IPS-NIHi11 (cell line): ENCODE results near the gene IKBKE.
A peak's percentile ranks its signal among the peaks of the same experiment; 100 is the strongest.

Source experiments
- DNase-seq: peaks from one replicate; pipeline ENCODE4 v3.0.0; 2012; ENCODE audit warnings: mixed read lengths, low spot score

Gene IKBKE

GRCh38 chr1:206455289-206455665 lies 15.0 kb upstream of the IKBKE start:
- no peak for DNase-seq

GRCh38 chr1:206455666-206456344 lies 14.5 kb upstream of the IKBKE start:
- no peak for DNase-seq

GRCh38 chr1:206456577-206457370 lies 13.5 kb upstream of the IKBKE start:
- DNase-seq = no peak

GRCh38 chr1:206457408-206458120 lies 12.7 kb upstream of the IKBKE start:
- no peak for DNase-seq

- no peak for DNase-seq
These were observed 10.6 kb upstream of the IKBKE start for GRCh38 chr1:206459703-206460102.

GRCh38 chr1:206460836-206461426 lies 9.3 kb upstream of the IKBKE start:
- no peak for DNase-seq

- DNase-seq = peak; percentile 77
These were observed 8.4 kb upstream of the IKBKE start for GRCh38 chr1:206461602-206462455.

- no peak for DNase-seq
These were observed 7.1 kb upstream of the IKBKE start for GRCh38 chr1:206463137-206463536.

- no peak for DNase-seq
These were observed 6.4 kb upstream of the IKBKE start for GRCh38 chr1:206463911-206464310.

- DNase-seq = no peak
These were observed 5.8 kb upstream of the IKBKE start for GRCh38 chr1:206464456-206464964.

- DNase-seq = no peak
These were observed 4.3 kb upstream of the IKBKE start for GRCh38 chr1:206465951-206466350.

- DNase-seq = no peak
These were observed 3.2 kb upstream of the IKBKE start for GRCh38 chr1:206466840-206467649.

- no peak for DNase-seq
These were observed 2.4 kb upstream of the IKBKE start for GRCh38 chr1:206467915-206468314.

GRCh38 chr1:206468571-206468970 lies 1.7 kb upstream of the IKBKE start:
- DNase-seq = no peak

- peak; percentile 29 for DNase-seq
These were observed 804 bp upstream of the IKBKE start for GRCh38 chr1:206469411-206469932.

- DNase-seq = peak; percentile 82
These were observed 577 bp downstream of the IKBKE start for GRCh38 chr1:206470692-206471414.

- no peak for DNase-seq
These were observed 1.1 kb downstream of the IKBKE start for GRCh38 chr1:206471415-206471801.

GRCh38 chr1:206472024-206472423 lies 1.7 kb downstream of the IKBKE start:
- no peak for DNase-seq

GRCh38 chr1:206472454-206472853 lies 2.2 kb downstream of the IKBKE start:
- peak; percentile 76 for DNase-seq

- no peak for DNase-seq
These were observed 2.6 kb downstream of the IKBKE start for GRCh38 chr1:206472886-206473285.
